Right lobe of liver (tissue), 6 donors: ENCODE data around the gene NTM. TPM values are rescaled to one million over a fixed set of nuclear protein-coding genes. Genes with fewer than 3 reads are reported as not detected.

Source experiments
- ATAC-seq, 4 donors: fragments of 200-7000 bp; cut with Tn5 transposase; one replicate each; pipeline ENCODE4 v1.9.1; 2020; ENCODE audit warnings: mild to moderate bottlenecking in 4 of 4, moderate library complexity in 4 of 4
- DNase-seq, 3 donors: peaks; one replicate each; pipeline ENCODE4 v3.0.0-alpha.2; 2020
- H3K27ac ChIP-seq, 3 donors: fragments of 200-600 bp; one replicate each; pipeline ENCODE4 v1.8.0; 2022
- H3K27me3 ChIP-seq, 2 donors: fragments of 200-600 bp; one replicate each; pipeline ENCODE4 v1.8.0; 2022
- H3K36me3 ChIP-seq, 4 donors: fragments of 200-600 bp; sonication (generic) in 1 of 4; one replicate each; pipeline versions ENCODE4 v1.5.1 to v1.8.0; 2017 to 2022; ENCODE audit warnings: control low read depth in 1 of 4
- H3K4me1 ChIP-seq, 4 donors: fragments of 200-600 bp; sonication (generic) in 1 of 4; one replicate each; pipeline versions ENCODE4 v1.5.1 to v1.8.0; 2017 to 2022; ENCODE audit warnings: control low read depth in 1 of 4
- H3K4me3 ChIP-seq, 3 donors: fragments of 200-600 bp; one replicate each; pipeline ENCODE4 v1.8.0; 2022
- H3K9me3 ChIP-seq, 4 donors: fragments of 200-600 bp; sonication (generic) in 1 of 4; one replicate each; pipeline versions ENCODE4 v1.5.1 to v1.8.0; 2017 to 2022; ENCODE audit warnings: control low read depth in 1 of 4
- CTCF ChIP-seq, 4 donors: fragments of 200-600 bp in 3 of 4; fragments of 450-650 bp in 1 of 4; IDR thresholded peaks; one replicate each; pipeline versions ENCODE4 v1.5.1 to v1.8.0; 2016 to 2022; ENCODE audit warnings: antibody characterized with exemption in 4 of 4, mild to moderate bottlenecking in 2 of 4
- POLR2A ChIP-seq: fragments of 450-650 bp; IDR thresholded peaks from one replicate; pipeline ENCODE4 v1.6.1; 2017; ENCODE audit warnings: antibody characterized with exemption, mild to moderate bottlenecking
- WGBS: methylation state at CpG from one replicate; pipeline ENCODE4 v1.1.6; 2018; ENCODE audit warnings: low coverage, low lambda C conversion rate; ENCODE audit not compliant: insufficient coverage; ENCODE audit errors: missing lambda C conversion rate; 5-methylcytosine and 5-hydroxymethylcytosine counted together
- intact Hi-C, 2 donors: fragments of 100-400 bp; cut with DNase I; formaldehyde crosslinking; loops; one replicate each; pipeline versions ENCODE4 v1.11.2 to v1.14.1; 2022
- total RNA-seq, 6 experiments: library from RNA; depleted of rRNA in 2 of 6; stranded (reverse); fragments of >200 nt in 2 of 6; fragmentation: NEBNext Ultra II Directional in 3 of 6; extraction: Animal tissue kit (Norgen Biotek cat#: 25700) in 3 of 6; gene quantifications; one replicate each; pipeline versions ENCODE4 v1.1.0 to v1.2.4, GENCODE V29; 2016 to 2023
- donor health status: DM: no; HTN: yes; CAD: no.
- donor health status: DM: no; HTN: no; CAD: no.
- donor health status: DM: no; HTN: no; CAD: no.
- donor health status: DM: no; HTN: yes; CAD: no.
- donor health status: DM: no; HTN: yes; CAD: no.

NTM gene
- total RNA-seq, 6 experiments from 2014 or later: 0.35 TPM; not detected in 5

DNA sequence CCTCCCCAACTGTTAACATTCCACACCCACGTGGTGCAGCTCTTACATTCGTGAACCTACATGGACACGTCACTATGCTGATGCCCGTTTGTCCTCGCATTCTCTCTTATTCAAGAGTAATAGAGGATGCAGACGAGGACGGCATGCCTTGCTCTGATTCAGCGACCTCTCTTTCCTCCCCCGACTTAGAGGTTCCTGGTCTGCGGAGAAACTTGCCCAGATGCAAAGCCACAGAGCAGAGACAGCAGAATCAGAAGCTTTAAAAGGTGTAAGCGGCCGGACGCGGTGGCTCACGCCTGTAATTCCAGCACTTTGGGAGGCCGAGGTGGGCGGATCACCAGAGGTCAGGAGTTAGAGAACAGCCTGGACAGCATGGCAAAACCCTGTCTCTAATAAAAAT lies 288.0 kb downstream of the NTM start:
- WGBS: 50% methylated on average over 9 of the region's 17 CpGs
- H3K4me1 ChIP-seq: no peaks in the 10 kb centered on the region
- no peaks in the 10 kb centered on the region for H3K9me3 ChIP-seq
- no peaks in the 10 kb centered on the region for H3K27me3 ChIP-seq
- no peak for TF ChIP-seq POLR2A
- ATAC-seq (no peak), DNase-seq (no peak)
- no peak overlapping the region for H3K4me3 ChIP-seq
- H3K27ac ChIP-seq: no peak overlapping the region
- intact Hi-C loops: no loop called here
- H3K36me3 ChIP-seq: no peaks in the 10 kb centered on the region

GRCh38 chr11:131658952-131659351 lies 288.5 kb downstream of the NTM start:
- H3K9me3 ChIP-seq: no peaks in the 10 kb centered on the region
- 70% methylated on average over 2 of the region's 2 CpGs for WGBS
- DNase-seq (no peak), ATAC-seq (no peak)
- no peaks in the 10 kb centered on the region for H3K36me3 ChIP-seq
- H3K4me1 ChIP-seq: no peaks in the 10 kb centered on the region
- H3K27me3 ChIP-seq: no peaks in the 10 kb centered on the region
- H3K4me3 ChIP-seq: no peak overlapping the region
- TF ChIP-seq POLR2A: no peak
- no peak for TF ChIP-seq CTCF (IDR thresholded peaks at IDR 0.05)
- H3K27ac ChIP-seq: no peak overlapping the region
- intact Hi-C loops: no loop called here

- intact Hi-C loops: no loop called here
- no peaks in the 10 kb centered on the region for H3K4me1 ChIP-seq
- no peaks in the 10 kb centered on the region for H3K9me3 ChIP-seq
- ATAC-seq: no peak
- DNase-seq: no peak
- H3K27ac ChIP-seq: no peak overlapping the region
- H3K27me3 ChIP-seq: no peaks in the 10 kb centered on the region
- 63% methylated on average over 9 of the region's 11 CpGs for WGBS
- H3K36me3 ChIP-seq: no peaks in the 10 kb centered on the region
- H3K4me3 ChIP-seq: no peak overlapping the region
- no peak for TF ChIP-seq CTCF (IDR thresholded peaks at IDR 0.05)
- TF ChIP-seq POLR2A: no peak
Observed at GRCh38 chr11:131659931-131660330, 289.5 kb downstream of the NTM start.

GRCh38 chr11:131661132-131661531 lies 290.7 kb downstream of the NTM start:
- Histone ChIP-seq H3K4me1 (no peaks in the 10 kb centered on the region), H3K4me3 (no peak overlapping the region), H3K9me3 (no peaks in the 10 kb centered on the region), H3K36me3 (no peaks in the 10 kb centered on the region), H3K27ac (no peak overlapping the region), H3K27me3 (no peaks in the 10 kb centered on the region)
- DNase-seq (no peak), ATAC-seq (no peak)
- intact Hi-C loops: no loop called here
- WGBS: 48% methylated on average over 3 of the region's 3 CpGs
- TF ChIP-seq CTCF (IDR thresholded peaks at IDR 0.05): no peak
- no peak for TF ChIP-seq POLR2A

DNA sequence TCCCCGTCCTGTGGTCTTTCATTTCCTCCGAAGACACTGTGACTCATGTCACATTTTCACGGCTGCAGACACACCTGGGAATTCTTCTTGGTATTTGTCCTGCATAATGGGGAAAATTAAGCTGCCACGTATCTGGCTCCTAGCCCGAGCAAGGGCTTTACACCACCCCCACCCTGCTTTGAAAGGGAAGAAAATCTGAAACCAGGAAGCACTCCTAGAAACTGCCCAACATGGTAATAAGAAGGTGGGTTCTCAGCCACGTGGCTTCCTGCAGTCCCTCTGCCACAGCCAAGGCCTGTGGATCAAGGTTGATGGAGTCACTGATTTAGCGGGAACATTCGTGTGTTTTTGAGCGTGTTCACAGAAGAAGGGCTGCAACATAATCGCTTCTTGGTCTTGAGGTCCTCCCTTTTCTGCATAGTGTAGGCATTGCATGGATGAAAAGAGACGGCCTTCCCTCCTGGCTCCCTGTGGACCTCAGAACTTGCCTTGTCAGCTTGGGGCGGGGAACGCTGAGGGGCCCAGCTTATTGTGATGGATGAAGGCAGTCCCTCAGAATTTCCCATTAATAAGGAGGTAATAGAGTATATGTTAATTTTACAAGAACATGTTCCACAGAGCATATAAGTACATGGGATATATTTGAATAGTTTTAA lies 292.0 kb downstream of the NTM start:
- H3K4me3 ChIP-seq: no peak overlapping the region
- no peaks in the 10 kb centered on the region for H3K4me1 ChIP-seq
- TF ChIP-seq CTCF (IDR thresholded peaks at IDR 0.05) (no peak), POLR2A (no peak)
- intact Hi-C loops: no loop called here
- H3K27me3 ChIP-seq: no peaks in the 10 kb centered on the region
- ATAC-seq (no peak), DNase-seq (no peak)
- H3K27ac ChIP-seq: no peak overlapping the region
- H3K9me3 ChIP-seq: no peaks in the 10 kb centered on the region
- no peaks in the 10 kb centered on the region for H3K36me3 ChIP-seq
- WGBS: 43% methylated on average over 10 of the region's 13 CpGs
